Sigmoid colon (tissue), 7 donors: Measurements from ENCODE around the gene COL4A2. TPM values are rescaled to one million over a fixed set of nuclear protein-coding genes. Genes with fewer than 3 reads are reported as not detected.
"Not testable (repeated sequence)": the region's sequence is repeated elsewhere in the genome, so short reads cannot be mapped to it uniquely, and the experiment has no call there.

Experiments
- DNase-seq: peaks from one replicate; pipeline ENCODE4 v3.0.0-alpha.2; 2019
- H3K27ac ChIP-seq, 4 donors: fragments of 200-600 bp; sonication (generic); one replicate each; pipeline ENCODE4 v1.5.1; 2016 to 2019; ENCODE audit warnings: mild to moderate bottlenecking in 1 of 4
- H3K27me3 ChIP-seq, 3 donors: fragments of 200-600 bp; sonication (generic); one replicate each; pipeline ENCODE4 v1.5.1; 2019; ENCODE audit warnings: mild to moderate bottlenecking in 1 of 3
- H3K36me3 ChIP-seq, 4 donors: fragments of 200-600 bp; sonication (generic); one replicate each; pipeline ENCODE4 v1.5.1; 2016 to 2019
- H3K4me1 ChIP-seq, 4 donors: fragments of 200-600 bp; sonication (generic); one replicate each; pipeline ENCODE4 v1.5.1; 2017 to 2019
- H3K4me3 ChIP-seq, 4 donors: fragments of 200-600 bp; sonication (generic); one replicate each; pipeline ENCODE4 v1.5.1; 2017 to 2019; ENCODE audit warnings: mild to moderate bottlenecking in 2 of 4, moderate library complexity in 1 of 4
- H3K9me3 ChIP-seq, 4 donors: fragments of 200-600 bp in 3 of 4; sonication (generic) in 3 of 4; one replicate each; pipeline versions ENCODE4 v1.5.1 to v1.6.1; 2013 to 2019
- CTCF ChIP-seq, 4 experiments: fragments of 450-650 bp in 3 of 4; fragments of 200-600 bp in 1 of 4; IDR thresholded peaks; one replicate each; pipeline ENCODE4 v1.5.1; 2016 to 2019; ENCODE audit warnings: antibody characterized with exemption in 4 of 4, mild to moderate bottlenecking in 3 of 4, moderate library complexity in 2 of 4
- EP300 ChIP-seq, 4 donors: sonication (generic); formaldehyde crosslinking; IDR thresholded peaks; one replicate each; pipeline ENCODE4 v1.6.1; 2017; ENCODE audit warnings: antibody characterized with exemption in 4 of 4
- POLR2A ChIP-seq, 2 donors: fragments of 450-650 bp; IDR thresholded peaks; one replicate each; pipeline ENCODE4 v1.6.1; 2016; ENCODE audit warnings: antibody characterized with exemption in 2 of 2, mild to moderate bottlenecking in 2 of 2, moderate library complexity in 2 of 2
- POLR2AphosphoS5 ChIP-seq, 4 donors: sonication (generic); formaldehyde crosslinking; IDR thresholded peaks; one replicate each; pipeline ENCODE4 v1.6.1; 2017; ENCODE audit warnings: antibody characterized with exemption in 4 of 4
- WGBS, 2 donors: extraction: QIAGEN DNeasy Blood & Tissue Kit; methylation state at CpG; one replicate each; pipeline ENCODE4 v1.1.7; 2013; 5-methylcytosine and 5-hydroxymethylcytosine counted together
- intact Hi-C: fragments of 100-400 bp; cut with DNase I; formaldehyde crosslinking; loops from one replicate; pipeline ENCODE4 v1.15.1; 2023
- polyA plus RNA-seq, 3 donors: library from polyadenylated mRNA; stranded (reverse); fragments of 200-250 nt; gene quantifications; one replicate each; pipeline ENCODE4 v1.2.3, GENCODE V29; 2013
- total RNA-seq, 4 donors: library from RNA; depleted of rRNA; stranded (reverse); fragments of >200 nt; gene quantifications; one replicate each; pipeline ENCODE4 v1.1.0, GENCODE V29; 2016
- donor health status: healthy with polysubstance abuse.
- donor health status: Bipolar disorder and iron deficiency.
- donor health status: healthy.

Gene COL4A2
- total and polyA plus RNA-seq, 7 donors: 24.0 to 1,039 (median 306) TPM

- no peak for DNase-seq
- no peak overlapping the region for H3K4me3 ChIP-seq
- no peaks in the 10 kb centered on the region for H3K27me3 ChIP-seq
- no peak for TF ChIP-seq CTCF (IDR thresholded peaks at IDR 0.05)
- no peak for TF ChIP-seq POLR2AphosphoS5 (IDR thresholded peaks at IDR 0.05)
- no peak for TF ChIP-seq POLR2A (IDR thresholded peaks at IDR 0.05)
- TF ChIP-seq EP300 (IDR thresholded peaks at IDR 0.05): no peak
- intact Hi-C loops: no loop called here
- 94% methylated on average over 18 of the region's 18 CpGs for WGBS, 2 donors
- peak overlapping the region in 2 of 4 donors; percentile 30 to 31 for H3K27ac ChIP-seq
- H3K4me1 ChIP-seq: peaks cover 0 to 5% (median 0%) of the 10 kb centered on the region in 4 donors
- H3K36me3 ChIP-seq: peaks cover 39 to 89% (median 71%) of the 10 kb centered on the region in 4 donors
- H3K9me3 ChIP-seq: no peaks in the 10 kb centered on the region
These were observed 177.4 kb downstream of the COL4A2 start for GRCh38 chr13:110484290-110485048.

- Histone ChIP-seq H3K36me3 (peaks cover 47 to 89% (median 72%) of the 10 kb centered on the region in 4 donors), H3K27ac (peak overlapping the region in 3 of 4 donors; percentile 29 to 61 (median 31)), H3K9me3 (no peaks in the 10 kb centered on the region), H3K27me3 (no peaks in the 10 kb centered on the region), H3K4me3 (no peak overlapping the region), H3K4me1 (no peaks in the 10 kb centered on the region)
- no peak for DNase-seq
- TF ChIP-seq CTCF (IDR thresholded peaks at IDR 0.05) (no peak), POLR2A (IDR thresholded peaks at IDR 0.05) (no peak), EP300 (IDR thresholded peaks at IDR 0.05) (no peak), POLR2AphosphoS5 (IDR thresholded peaks at IDR 0.05) (no peak)
- intact Hi-C loops: no loop called here
- 78 to 89% methylated on average over 9 of the region's 9 CpGs for WGBS, 2 donors
These were observed 178.5 kb downstream of the COL4A2 start for GRCh38 chr13:110485604-110486003.

GRCh38 chr13:110486061-110486715, 179.1 kb downstream of the COL4A2 start:
- DNase-seq: no peak
- Histone ChIP-seq H3K4me1 (no peaks in the 10 kb centered on the region), H3K9me3 (no peaks in the 10 kb centered on the region), H3K27me3 (no peaks in the 10 kb centered on the region), H3K27ac (peak overlapping the region; percentile 3 to 61 (median 24)), H3K4me3 (no peak overlapping the region), H3K36me3 (peaks cover 47 to 92% (median 77%) of the 10 kb centered on the region in 4 donors)
- intact Hi-C loops: no loop called here
- no peak for TF ChIP-seq POLR2A (IDR thresholded peaks at IDR 0.05)
- no peak for TF ChIP-seq EP300 (IDR thresholded peaks at IDR 0.05)
- no peak for TF ChIP-seq POLR2AphosphoS5 (IDR thresholded peaks at IDR 0.05)
- WGBS, 2 donors: 91 to 94% methylated on average over 15 of the region's 15 CpGs

GRCh38 chr13:110486880-110487279, 179.8 kb downstream of the COL4A2 start:
- intact Hi-C loops, H3K4me3 ChIP-seq, H3K27me3 ChIP-seq, H3K9me3 ChIP-seq, H3K4me1 ChIP-seq, DNase-seq: not testable (repeated sequence)
- Histone ChIP-seq H3K36me3 (peaks cover 54 to 97% (median 83%) of the 10 kb centered on the region in 4 donors), H3K27ac (peak overlapping the region in 1 of 4 donors; percentile 7)
- 88 to 95% methylated on average over 3 of the region's 3 CpGs for WGBS, 2 donors

- no peak for DNase-seq
- 92% methylated on average over 24 of the region's 24 CpGs for WGBS, 2 donors
- H3K36me3 ChIP-seq: peaks cover 64 to 97% (median 74%) of the 10 kb centered on the region in 4 donors
These were observed 183.1 kb downstream of the COL4A2 start for GRCh38 chr13:110490009-110490770.

More at GRCh38 chr13:110490009-110490770, 183.1 kb downstream of the COL4A2 start:
- H3K4me1 ChIP-seq: no peaks in the 10 kb centered on the region
- intact Hi-C loops: no loop called here
- no peaks in the 10 kb centered on the region for H3K9me3 ChIP-seq
- H3K27me3 ChIP-seq: no peaks in the 10 kb centered on the region
- H3K4me3 ChIP-seq: no peak overlapping the region
- TF ChIP-seq CTCF (IDR thresholded peaks at IDR 0.05) (no peak), POLR2A (IDR thresholded peaks at IDR 0.05) (no peak), POLR2AphosphoS5 (IDR thresholded peaks at IDR 0.05) (no peak), EP300 (IDR thresholded peaks at IDR 0.05) (no peak)
- no peak overlapping the region for H3K27ac ChIP-seq
